Ishikawa (cell line): ENCODE data around the gene SCGB2A2.

ENCODE experiments used
- CEBPB ChIP-seq: IDR thresholded peaks from 2 replicates; pipeline ENCODE4 v1.6.1; 2012
- CREB1 ChIP-seq: IDR thresholded peaks from 2 replicates; pipeline ENCODE4 v1.6.1; 2012; ENCODE audit warnings: low read depth
- EGR1 ChIP-seq: IDR thresholded peaks from 2 replicates; pipeline ENCODE4 v1.6.1; 2012
- EP300 ChIP-seq: IDR thresholded peaks from 2 replicates; pipeline ENCODE4 v1.6.1; 2012; ENCODE audit warnings: borderline replicate concordance
- FOXM1 ChIP-seq: IDR thresholded peaks from 2 replicates; pipeline ENCODE4 v1.6.1; 2012; ENCODE audit warnings: low read depth, borderline replicate concordance
- MAX ChIP-seq: IDR thresholded peaks from 2 replicates; pipeline ENCODE4 v1.6.1; 2012
- RAD21 ChIP-seq: IDR thresholded peaks from 2 replicates; pipeline ENCODE4 v1.6.1; 2012; ENCODE audit warnings: low read depth
- REST ChIP-seq: IDR thresholded peaks from 2 replicates; pipeline ENCODE4 v1.6.1; 2012; ENCODE audit warnings: low read depth, mild to moderate bottlenecking
- TCF12 ChIP-seq: IDR thresholded peaks from 2 replicates; pipeline ENCODE4 v1.6.1; 2012; ENCODE audit warnings: low read depth

- no peak for TF ChIP-seq TCF12
- TF ChIP-seq FOXM1, result no peak
- no peak for TF ChIP-seq CREB1
- no peak for TF ChIP-seq REST
- TF ChIP-seq CEBPB, result no peak
- TF ChIP-seq EGR1, result no peak
- no peak for TF ChIP-seq RAD21
- no peak for TF ChIP-seq EP300
- TF ChIP-seq MAX, result no peak
Observed at GRCh38 chr11:62322524-62322923, 52.6 kb downstream of the SCGB2A2 start.
